Stimulated activated CD8-positive, alpha-beta memory T cell treated with anti-CD3 and anti-CD28 coated beads, Interleukin-7, amount 100 ng/mL, for 1 hour (primary cell): ENCODE results near the gene ARF3.
A peak's percentile ranks its signal among the peaks of the same experiment; 100 is the strongest.

ENCODE experiments used
- DNase-seq, 2 donors: peaks; one replicate each; pipeline ENCODE4 v3.0.0-alpha.2; 2020; ENCODE audit warnings: low read depth in 2 of 2

ARF3 gene

DNA sequence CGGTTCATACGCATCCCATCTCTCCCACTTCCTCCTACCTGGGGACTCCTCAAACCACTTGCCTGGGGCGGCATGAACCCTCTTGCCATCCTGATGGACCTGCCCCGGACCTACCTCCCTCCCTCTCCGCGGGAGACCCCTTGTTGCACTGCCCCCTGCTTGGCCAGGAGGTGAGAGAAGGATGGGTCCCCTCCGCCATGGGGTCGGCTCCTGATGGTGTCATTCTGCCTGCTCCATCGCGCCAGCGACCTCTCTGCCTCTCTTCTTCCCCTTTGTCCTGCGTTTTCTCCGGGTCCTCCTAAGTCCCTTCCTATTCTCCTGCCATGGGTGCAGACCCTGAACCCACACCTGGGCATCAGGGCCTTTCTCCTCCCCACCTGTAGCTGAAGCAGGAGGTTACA is 24.5 kb upstream of the ARF3 start:
- no peak for DNase-seq

DNA sequence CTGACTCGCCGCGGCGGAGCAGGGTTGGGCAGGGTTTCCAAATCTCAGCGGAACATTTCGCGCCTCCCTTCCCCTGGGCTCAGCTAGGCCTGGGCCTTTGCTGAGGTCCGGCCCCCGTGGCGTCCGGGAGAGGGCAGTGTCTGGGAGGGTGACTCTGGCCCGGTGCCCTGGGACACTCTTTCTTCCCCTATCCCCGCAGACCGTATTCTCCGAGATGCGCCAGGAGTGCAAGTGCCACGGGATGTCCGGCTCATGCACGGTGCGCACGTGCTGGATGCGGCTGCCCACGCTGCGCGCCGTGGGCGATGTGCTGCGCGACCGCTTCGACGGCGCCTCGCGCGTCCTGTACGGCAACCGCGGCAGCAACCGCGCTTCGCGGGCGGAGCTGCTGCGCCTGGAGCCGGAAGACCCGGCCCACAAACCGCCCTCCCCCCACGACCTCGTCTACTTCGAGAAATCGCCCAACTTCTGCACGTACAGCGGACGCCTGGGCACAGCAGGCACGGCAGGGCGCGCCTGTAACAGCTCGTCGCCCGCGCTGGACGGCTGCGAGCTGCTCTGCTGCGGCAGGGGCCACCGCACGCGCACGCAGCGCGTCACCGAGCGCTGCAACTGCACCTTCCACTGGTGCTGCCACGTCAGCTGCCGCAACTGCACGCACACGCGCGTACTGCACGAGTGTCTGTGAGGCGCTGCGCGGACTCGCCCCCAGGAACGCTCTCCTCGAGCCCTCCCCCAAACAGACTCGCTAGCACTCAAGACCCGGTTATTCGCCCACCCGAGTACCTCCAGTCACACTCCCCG is 23.9 kb upstream of the ARF3 start:
- DNase-seq, result no peak

DNA sequence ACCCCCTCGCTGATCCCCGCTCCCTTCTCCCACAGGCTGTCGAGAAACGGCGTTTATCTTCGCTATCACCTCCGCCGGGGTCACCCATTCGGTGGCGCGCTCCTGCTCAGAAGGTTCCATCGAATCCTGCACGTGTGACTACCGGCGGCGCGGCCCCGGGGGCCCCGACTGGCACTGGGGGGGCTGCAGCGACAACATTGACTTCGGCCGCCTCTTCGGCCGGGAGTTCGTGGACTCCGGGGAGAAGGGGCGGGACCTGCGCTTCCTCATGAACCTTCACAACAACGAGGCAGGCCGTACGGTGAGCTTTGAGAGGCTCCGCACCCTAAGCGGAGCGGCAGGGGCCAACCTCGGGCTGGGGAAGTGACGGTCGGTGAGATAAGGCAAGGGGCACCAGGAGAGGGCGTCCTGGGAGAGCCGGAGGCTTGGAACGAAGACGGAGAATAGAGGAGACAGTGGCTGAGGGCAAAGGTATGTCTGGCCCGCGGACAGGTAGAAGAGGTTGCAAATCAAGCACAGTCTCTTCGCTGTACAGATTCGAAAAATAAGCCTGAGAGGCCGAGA is 23.2 kb upstream of the ARF3 start:
- DNase-seq, result no peak

DNA sequence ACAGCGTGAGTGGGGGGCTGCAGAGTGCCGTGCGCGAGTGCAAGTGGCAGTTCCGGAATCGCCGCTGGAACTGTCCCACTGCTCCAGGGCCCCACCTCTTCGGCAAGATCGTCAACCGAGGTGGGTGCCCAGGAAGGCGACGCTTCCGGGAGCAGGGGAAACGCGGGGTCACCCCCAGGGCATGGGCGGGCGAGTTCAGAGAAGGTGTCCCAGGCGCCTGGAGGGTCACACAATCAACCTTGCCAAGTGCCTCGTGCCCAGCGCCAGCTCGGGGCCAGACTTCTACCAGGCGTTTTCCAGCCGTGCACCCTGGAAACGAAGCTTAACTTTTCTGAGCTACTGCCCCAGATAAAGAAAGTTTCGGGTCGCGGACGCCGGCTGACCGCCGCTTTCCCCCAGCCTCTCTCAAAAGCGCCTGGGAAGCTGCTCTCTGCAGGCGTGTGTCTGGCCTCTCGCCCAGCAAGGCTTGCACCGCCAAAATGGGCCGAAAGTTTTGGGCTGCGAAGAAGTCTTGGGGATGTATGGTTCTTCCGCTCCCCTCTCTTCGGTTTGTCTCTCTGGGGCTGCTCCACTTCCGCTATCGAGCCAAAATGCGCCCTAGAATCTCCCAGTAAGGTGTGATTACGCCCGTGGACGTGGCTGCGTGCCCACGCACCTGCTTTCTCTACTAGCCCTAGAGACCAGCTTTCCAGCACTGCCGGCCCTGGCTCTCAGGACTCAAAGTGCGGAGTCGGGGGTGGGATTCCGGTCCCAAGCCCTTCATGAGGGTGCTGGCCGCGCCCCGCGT is 22.5 kb upstream of the ARF3 start:
- DNase-seq, result no peak

DNA sequence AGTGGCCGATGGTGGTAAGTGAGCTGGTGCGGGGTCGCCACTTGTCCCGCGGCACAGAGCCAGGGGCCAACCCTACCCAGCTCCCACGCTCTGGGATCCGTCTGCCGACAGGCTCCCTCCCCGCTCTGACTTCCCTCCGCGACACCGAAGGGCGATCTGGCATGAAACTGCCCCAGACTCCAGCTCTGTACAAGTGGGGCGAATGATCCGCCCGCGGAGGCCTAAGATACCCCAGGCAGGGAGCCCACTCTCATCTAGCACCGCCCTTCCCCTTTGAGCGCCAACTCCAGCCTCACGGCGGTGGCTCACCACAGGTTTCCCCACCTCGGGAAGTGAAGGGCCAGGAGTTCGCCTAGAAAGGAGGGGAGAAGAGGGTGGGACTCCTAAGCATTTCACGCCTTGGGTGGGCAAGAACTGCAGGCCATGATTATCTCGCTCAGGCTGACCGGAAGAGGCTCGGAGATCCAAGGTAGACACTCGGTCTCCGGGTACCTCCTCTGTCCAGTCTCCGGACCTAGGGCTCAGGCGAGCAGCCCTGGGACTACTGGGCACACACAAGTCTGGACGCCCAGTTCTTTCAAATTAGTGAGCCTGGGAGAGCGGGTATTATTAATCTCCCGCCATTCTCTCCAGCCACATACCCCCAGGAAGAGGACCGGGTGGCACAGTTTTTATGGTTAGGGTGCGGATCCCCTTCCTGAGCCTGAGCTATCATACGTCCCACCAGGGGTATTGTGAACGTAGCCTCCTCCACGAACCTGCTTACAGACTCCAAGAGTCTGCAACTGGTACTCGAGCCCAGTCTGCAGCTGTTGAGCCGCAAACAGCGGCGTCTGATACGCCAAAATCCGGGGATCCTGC is 21.7 kb upstream of the ARF3 start:
- DNase-seq, result no peak

DNA sequence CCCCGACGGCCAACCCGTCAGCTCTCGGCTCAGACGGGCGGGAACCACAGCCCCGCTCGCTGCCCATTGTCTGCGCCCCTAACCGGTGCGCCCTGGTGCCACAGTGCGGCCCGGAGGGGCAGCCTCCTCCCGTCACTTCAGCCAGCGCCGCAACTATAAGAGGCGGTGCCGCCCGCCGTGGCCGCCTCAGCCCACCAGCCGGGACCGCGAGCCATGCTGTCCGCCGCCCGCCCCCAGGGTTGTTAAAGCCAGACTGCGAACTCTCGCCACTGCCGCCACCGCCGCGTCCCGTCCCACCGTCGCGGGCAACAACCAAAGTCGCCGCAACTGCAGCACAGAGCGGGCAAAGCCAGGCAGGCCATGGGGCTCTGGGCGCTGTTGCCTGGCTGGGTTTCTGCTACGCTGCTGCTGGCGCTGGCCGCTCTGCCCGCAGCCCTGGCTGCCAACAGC is 21.0 kb upstream of the ARF3 start, which contains the start of gene WNT1:
Gene WNT1, plus strand, starts transcription at position 32 of the 450 bp plus-strand sequence. Its CDS starts 329 bp downstream, at position 361.
- DNase-seq, result no peak

DNA sequence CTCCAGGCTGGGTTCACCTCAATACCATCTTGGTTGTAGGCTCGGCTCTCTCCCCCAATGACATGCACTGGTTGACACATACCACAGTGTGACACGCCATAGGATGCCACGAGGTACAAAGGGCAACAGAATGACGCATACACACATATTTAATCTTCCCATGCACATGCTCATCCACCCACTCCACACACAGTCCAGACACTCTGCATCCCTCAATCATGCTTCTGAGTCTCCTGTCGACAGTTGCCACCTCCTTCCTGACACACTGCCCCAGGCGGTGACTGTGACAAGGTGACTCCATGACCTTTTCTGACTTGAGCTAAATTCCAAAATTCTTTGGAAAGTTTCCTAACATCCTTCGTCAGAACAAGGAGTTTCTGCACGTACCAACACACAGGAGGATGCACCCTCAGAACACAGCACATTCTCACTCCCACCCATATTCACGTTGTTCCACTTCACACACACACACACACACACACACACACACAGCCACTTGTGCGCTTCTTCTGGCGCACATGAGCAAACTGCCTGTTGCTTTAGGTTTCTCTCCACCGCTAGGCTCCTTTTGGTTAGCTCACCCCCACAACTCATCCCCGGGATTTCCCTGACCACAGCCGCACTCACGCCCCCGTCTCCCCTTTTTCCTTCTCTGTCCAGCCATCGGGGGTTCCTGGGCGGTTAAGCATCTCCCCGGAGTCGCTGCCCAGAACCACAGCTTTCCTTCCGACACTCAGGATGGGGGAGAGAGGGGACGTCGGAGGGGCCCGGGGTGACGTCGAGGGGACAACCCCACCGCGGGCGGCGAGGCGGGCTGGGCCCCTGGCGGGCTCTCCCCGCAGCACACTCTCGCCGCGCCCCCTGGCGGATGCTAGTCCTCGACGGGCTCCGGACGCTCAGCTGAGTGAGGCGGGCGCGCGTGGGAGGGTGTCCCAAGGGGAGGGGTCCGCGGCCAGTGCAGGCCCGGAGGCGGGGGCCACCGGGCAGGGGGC is 20.3 kb upstream of the ARF3 start:
- peak in 1 of 2 donors; percentile 65 for DNase-seq

DNA sequence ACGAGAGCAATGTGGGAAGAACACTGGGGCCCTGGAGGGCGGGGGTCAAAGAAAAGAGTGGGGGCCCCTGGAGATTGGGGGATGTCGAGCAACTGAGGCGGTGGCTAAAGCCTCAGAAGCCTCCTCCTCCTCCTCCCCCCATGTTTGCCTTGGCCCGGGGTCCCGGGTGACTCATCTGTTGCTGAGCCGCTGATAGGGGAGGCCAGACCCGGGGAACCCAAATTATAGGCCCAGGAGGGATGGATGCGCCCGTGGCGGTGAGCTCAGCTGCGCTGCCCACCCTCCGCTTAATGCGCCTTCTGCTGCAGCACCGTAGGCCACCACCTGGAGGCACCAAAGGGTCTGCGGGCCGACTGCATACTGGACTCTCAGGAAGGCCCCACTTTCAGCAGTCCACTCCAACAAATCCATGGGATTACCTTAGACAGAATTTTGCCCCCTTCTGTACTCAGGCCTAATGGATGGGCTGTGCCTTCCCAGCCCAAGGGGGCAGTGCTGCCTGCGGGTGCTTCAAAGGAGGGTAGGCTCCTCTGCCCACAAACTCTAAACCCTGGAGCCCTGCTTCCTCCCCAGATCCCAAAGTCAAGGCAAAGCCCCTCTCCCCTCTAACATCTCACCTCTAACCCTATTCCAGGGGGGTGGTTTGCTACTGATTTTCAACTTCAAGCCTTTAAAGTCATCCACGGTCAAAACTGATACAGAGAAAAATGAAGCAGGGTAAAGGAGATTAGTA is 16.8 kb upstream of the ARF3 start:
- no peak for DNase-seq

DNA sequence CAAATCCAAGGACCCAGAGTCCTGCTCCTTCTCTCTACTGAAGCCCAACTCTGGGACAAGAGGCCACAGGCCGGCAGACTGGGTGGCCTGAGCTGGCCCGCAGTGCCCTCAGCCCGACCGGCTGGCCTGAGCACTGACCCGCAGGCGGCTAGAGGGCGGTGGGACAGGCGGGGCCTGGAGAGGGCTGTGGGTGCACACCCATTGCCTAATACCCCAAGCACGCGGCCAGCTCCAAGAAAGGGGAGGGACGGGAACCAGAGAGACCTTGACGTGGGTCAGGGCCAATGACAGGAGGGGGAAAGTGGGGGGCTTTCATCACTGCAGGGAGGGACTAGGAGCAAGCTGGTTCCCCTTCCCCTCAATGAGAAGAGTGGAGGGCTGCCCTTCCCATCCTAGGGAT is 16.2 kb upstream of the ARF3 start:
- DNase-seq, result no peak

DNA sequence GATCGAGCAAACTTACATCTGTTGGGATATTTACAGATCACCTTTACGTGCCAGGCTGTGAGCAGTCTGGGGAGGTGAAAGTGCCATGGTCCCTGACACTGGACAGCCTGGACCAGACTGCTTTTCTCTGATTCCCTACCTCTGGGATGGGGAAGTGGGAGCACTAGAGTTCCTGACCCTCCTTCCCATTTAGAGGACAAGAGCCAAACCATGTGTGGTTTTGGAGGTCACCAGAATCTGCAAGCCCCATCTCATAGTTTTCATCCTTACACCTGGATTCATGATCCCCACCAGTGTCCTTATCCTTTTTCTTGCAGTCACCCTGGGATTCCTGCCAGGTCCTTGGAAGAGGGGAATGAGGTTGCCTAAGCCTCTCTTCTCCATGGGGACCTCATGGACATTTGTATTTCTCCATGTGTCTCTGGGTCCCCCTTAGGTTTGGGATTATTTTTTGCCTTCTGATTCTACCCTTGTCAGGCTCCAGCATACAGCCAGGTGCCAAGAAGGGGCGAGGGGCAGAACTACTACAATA is 15.7 kb upstream of the ARF3 start:
- DNase-seq, result no peak

DNA sequence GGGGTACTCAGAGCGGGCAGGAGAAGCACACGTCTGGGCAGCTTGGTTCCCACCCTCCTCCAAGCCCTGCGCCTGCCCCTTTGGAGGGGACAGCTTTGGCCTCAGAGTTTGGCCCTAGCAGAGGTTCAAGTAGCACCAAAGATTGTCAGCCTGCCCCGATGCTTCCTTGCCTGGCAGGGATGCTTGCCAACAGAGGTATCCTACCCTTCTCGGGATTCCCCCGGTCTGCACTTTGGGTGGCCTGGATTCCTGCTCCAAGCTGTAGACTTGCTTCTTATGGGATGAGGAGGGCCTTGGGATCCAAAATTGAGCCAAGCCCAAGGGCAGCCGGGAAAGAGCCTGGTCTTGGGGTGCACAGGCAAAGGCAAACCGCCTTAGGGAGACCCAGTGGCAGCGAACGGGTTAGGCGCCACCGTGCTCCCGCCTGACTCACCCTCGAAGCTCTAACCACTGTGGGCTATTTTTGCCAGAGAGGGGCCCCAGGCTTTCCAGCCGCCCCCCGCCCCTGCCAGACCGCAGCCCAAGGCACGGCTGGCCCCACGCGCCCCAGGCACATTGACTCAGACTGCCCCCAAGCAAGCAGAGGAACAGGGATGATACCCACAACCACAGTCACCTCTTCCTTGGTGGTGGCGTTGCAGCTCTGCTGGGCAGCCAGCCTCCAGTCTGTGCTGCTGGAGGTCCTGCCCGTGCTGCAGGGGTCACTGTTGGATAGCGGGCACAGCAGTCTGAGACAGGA is 15.1 kb upstream of the ARF3 start:
- DNase-seq, result no peak

DNA sequence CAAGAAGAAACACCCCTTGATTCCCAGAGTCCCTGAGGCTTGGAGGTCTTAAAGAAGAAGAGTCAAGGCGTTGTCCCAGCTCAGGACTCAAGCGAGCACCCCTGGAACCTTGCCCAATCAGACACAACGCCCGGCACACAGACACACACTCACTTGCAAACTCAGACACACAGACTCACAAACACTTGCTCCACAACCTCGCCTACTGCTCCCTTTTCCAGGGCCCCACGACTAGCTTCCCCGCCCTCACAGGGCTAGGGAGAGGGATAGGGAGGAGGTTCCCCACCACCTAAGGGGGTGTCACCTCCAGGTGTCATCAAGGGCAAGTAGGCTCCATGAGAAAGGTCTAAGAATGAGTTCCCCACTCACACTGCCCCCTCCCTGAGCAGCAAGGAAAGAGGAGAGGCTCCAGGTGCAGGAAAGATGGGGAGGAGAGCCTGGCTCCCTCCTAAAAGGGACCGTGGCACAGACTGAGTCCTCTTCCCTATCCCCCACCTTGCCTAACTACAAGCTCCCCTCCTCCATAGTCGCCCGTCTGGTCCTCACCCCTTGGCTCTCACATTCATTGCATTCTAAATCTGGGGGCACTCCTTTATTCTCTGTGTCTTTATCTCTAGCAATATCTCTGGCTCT is 13.5 kb upstream of the ARF3 start:
- no peak for DNase-seq

DNA sequence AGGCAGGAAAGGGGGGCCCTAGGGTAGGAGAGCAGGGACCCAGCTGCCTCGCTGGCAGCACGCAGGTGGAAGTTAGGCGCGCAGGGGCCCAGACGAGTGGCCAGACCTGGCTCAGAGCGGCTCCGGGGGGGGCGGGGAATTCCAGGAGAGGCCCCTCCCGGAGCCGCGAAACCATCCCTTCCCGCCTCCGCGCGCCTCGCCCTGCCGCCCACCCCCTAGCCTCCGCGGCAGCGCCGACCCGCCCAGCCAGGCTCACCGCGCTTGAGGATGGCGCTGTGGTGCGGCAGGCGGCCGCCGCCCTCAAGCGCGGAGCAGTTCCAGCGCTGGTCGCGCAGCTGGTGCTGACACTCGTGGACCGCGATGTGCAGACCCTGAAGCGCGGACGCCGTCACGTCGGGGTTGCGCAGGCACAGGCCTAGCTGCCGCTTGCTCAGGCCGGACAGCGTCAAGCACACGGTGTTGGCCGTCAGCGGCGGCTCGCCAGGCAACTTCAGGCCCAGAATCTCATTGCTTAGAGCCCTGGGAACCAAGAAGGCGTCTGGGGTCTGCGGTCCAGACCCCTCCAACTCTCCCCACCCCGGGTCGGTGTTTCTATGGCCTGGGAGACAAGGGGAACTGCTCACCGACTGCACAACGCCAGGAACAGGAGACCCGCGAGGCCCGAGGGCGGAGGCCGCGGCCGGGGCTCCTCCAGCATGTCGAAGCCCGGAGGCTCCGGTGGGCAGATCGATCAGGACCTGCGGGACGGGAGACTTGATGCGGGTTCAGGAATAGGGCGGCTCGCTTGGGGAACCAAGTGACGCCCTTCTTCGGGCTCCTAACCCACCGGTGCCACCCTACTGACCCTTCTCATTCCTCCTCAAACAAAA is 12.8 kb upstream of the ARF3 start:
- DNase-seq, result no peak

DNA sequence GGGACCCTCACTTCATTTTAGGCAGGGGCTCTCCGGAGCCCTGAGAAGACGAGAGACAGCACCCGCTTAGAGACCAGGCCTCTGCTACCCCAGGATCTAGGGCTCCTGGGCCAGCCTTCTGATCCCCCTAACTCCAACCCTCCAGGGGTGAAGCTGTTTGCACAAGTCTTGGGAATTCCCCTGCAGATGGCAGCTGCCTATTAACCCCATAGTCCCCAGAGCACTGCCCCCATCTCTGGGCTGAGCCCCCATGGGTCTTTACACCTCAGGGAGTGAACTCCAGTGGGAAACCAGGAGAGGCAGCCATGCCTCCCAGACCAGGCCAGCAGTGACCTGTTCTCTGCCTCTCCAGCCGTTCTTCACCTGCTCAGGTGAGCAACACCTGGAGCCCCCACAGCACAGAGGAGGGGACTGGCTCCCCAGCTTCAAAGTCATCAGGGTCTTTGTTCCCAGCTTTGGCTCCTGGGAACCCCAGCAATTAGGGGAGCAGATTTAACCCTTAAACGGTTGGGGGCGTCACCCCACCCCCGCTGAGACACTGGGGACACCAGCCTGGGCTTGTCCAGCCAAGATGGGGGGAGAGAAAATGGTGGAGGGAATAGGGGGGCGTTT is 12.0 kb upstream of the ARF3 start:
- DNase-seq, result no peak

DNA sequence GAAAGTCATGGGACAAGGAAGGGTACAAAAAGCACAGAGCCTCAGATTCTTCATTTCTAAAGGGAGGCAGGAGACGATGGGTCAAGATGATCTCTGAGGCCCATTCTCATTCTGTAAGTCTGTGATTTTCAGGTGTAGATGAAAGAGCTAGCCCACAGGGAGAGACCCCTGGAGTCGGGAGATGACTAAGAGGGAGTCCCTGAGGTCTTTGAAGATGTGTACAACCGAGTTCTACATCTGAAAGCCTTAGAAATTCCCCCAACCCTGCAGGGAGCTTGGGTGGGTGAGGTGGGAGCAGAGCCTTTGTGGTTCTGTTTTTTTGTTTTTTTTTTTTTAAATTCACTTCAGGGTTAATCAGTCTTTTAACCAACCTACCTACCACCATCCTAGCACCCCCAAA is 11.2 kb upstream of the ARF3 start:
- no peak for DNase-seq

DNA sequence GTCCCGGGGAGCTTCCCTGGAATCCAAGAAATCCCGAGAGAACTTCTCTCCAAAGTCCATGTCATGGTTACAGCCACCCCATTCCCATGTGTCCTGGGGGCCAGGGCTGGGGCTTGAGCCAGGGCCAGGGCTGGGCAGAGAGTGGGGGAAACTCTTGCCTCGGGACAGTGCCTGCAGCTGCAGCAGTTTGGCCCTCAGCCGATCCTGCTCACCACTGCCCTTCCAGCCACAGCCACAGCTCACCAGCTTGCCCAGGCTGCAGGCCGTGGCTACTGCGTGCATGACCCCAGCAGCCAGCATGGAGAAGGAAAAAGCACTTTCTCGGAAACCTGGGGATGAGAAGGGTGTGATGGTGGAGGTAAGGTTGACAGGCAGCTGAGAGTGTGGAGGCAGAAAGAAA is 10.7 kb upstream of the ARF3 start:
- no peak for DNase-seq
